CD4-positive, alpha-beta memory T cell (primary cell): ENCODE data around the gene SYT1. TPM values are rescaled to one million over a fixed set of nuclear protein-coding genes. Genes with fewer than 3 reads are reported as not detected.

Experiments used
- CTCF ChIA-PET: fragments of 350-600 bp; sonication (Branson Sonifier 250); formaldehyde crosslinking; loops from one replicate; lab custom pipeline; 2021; ENCODE audit warnings: inconsistent platforms; ENCODE audit not compliant: partially characterized antibody; lab: Charles Lee
- POLR2A ChIA-PET: fragments of 350-600 bp; sonication (Branson Sonifier 250); formaldehyde crosslinking; loops from one replicate; lab custom pipeline; 2021; ENCODE audit not compliant: partially characterized antibody; lab: Charles Lee
- DNase-seq, 5 donors: peaks; one replicate each; pipeline versions ENCODE4 v3.0.0 to v3.0.0-alpha.2; 2020 to 2022; ENCODE audit warnings: mixed read lengths in 1 of 5
- H3K27ac ChIP-seq: one replicate; pipeline ENCODE4 v1.7.0; 2013; ENCODE audit warnings: low read depth, low read length
- H3K27me3 ChIP-seq: 2 replicates; pipeline ENCODE4 v1.7.0; 2013; ENCODE audit warnings: mild to moderate bottlenecking, low read length, moderate library complexity; ENCODE audit not compliant: insufficient read depth
- H3K36me3 ChIP-seq: 2 replicates; pipeline ENCODE4 v1.7.0; 2013; ENCODE audit warnings: mild to moderate bottlenecking, low read length, moderate library complexity; ENCODE audit not compliant: insufficient read depth
- H3K4me1 ChIP-seq: 2 replicates; pipeline ENCODE4 v1.7.0; 2013; ENCODE audit warnings: mild to moderate bottlenecking, low read length, moderate library complexity; ENCODE audit not compliant: insufficient read depth
- H3K4me3 ChIP-seq, 2 donors: one replicate each; pipeline ENCODE4 v1.7.0; 2013; ENCODE audit warnings: low read length in 2 of 2, mild to moderate bottlenecking in 1 of 2
- H3K9me3 ChIP-seq, 2 donors: one replicate each; pipeline ENCODE4 v1.7.0; 2013; ENCODE audit warnings: low read length in 2 of 2, control low read depth in 1 of 2; ENCODE audit not compliant: control insufficient read depth in 1 of 2
- H3K27ac Mint-ChIP-seq, 7 donors: one replicate each; pipeline ENCODE4 v1.8.0; 2020 to 2021; ENCODE audit warnings: mixed read lengths in 7 of 7, mild to moderate bottlenecking in 6 of 7, inconsistent platforms in 3 of 7, moderate library complexity in 3 of 7
- H3K27me3 Mint-ChIP-seq, 2 donors: one replicate each; pipeline ENCODE4 v1.8.0; 2020 to 2021; ENCODE audit warnings: mixed read lengths in 2 of 2
- H3K36me3 Mint-ChIP-seq, 2 donors: one replicate each; pipeline ENCODE4 v1.8.0; 2020 to 2021; ENCODE audit warnings: mixed read lengths in 2 of 2, inconsistent platforms in 1 of 2, mild to moderate bottlenecking in 1 of 2
- H3K4me1 Mint-ChIP-seq, 4 donors: one replicate each; pipeline ENCODE4 v1.8.0; 2020 to 2021; ENCODE audit warnings: mixed read lengths in 4 of 4, mild to moderate bottlenecking in 1 of 4
- H3K4me3 Mint-ChIP-seq, 8 donors: one replicate each; pipeline ENCODE4 v1.8.0; 2020 to 2021; ENCODE audit warnings: mixed read lengths in 8 of 8, mild to moderate bottlenecking in 7 of 8, moderate library complexity in 6 of 8, inconsistent platforms in 3 of 8
- H3K9me3 Mint-ChIP-seq, 8 donors: one replicate each; pipeline ENCODE4 v1.8.0; 2020 to 2021; ENCODE audit warnings: mixed read lengths in 8 of 8, mild to moderate bottlenecking in 5 of 8, inconsistent platforms in 3 of 8, moderate library complexity in 1 of 8
- intact Hi-C: fragments of 100-400 bp; cut with micrococcal nuclease; formaldehyde crosslinking; loops from one replicate; pipeline ENCODE4 v1.15.1; 2023
- polyA plus RNA-seq, 2 donors: library from polyadenylated mRNA; unstranded; fragments of 300-500 nt; fragmentation: Illumina TruSeq; gene quantifications; one replicate each; pipeline ENCODE4 v1.2.3, GENCODE V29; 2021
- total RNA-seq, 2 experiments: library from RNA; stranded (reverse); gene quantifications; one replicate each; pipeline ENCODE4 v1.2.3, GENCODE V29; 2021

SYT1 gene
- total and polyA plus RNA-seq, 4 experiments from 2014 or later, result not detected

GRCh38 chr12:78928200-78929074 is 63.9 kb downstream of the SYT1 start:
- H3K4me1 ChIP-seq, result no peaks in the 10 kb centered on the region
- intact Hi-C loops, result no loop called here
- DNase-seq, result no peak
- CTCF ChIA-PET, result no interaction called here
- peaks cover 3 to 21% (median 15%) of the 10 kb centered on the region in 8 donors for H3K9me3 Mint-ChIP-seq
- no peak overlapping the region for H3K27ac Mint-ChIP-seq
- POLR2A ChIA-PET, result no interaction called here
- no peaks in the 10 kb centered on the region for H3K27me3 Mint-ChIP-seq
- H3K9me3 ChIP-seq, result no peaks in the 10 kb centered on the region
- H3K4me3 ChIP-seq, result no peak overlapping the region
- H3K27ac ChIP-seq, result no peak overlapping the region
- H3K4me1 Mint-ChIP-seq, result no peaks in the 10 kb centered on the region
- no peaks in the 10 kb centered on the region for H3K27me3 ChIP-seq
- H3K36me3 Mint-ChIP-seq, result no peaks in the 10 kb centered on the region
- H3K4me3 Mint-ChIP-seq, result no peak overlapping the region
- no peaks in the 10 kb centered on the region for H3K36me3 ChIP-seq

- no peaks in the 10 kb centered on the region for H3K36me3 Mint-ChIP-seq
- no peaks in the 10 kb centered on the region for H3K9me3 ChIP-seq
- H3K27me3 Mint-ChIP-seq, result no peaks in the 10 kb centered on the region
- H3K4me3 Mint-ChIP-seq, result no peak overlapping the region
- ChIA-PET CTCF (no interaction called here), POLR2A (no interaction called here)
- no peak overlapping the region for H3K27ac Mint-ChIP-seq
- no peak overlapping the region for H3K27ac ChIP-seq
- no peaks in the 10 kb centered on the region for H3K4me1 Mint-ChIP-seq
- peaks cover 3 to 21% (median 15%) of the 10 kb centered on the region in 8 donors for H3K9me3 Mint-ChIP-seq
- intact Hi-C loops, result no loop called here
- no peaks in the 10 kb centered on the region for H3K36me3 ChIP-seq
- H3K27me3 ChIP-seq, result no peaks in the 10 kb centered on the region
- H3K4me1 ChIP-seq, result no peaks in the 10 kb centered on the region
- DNase-seq, result no peak
- H3K4me3 ChIP-seq, result no peak overlapping the region
Measured at GRCh38 chr12:78929075-78929418, 64.5 kb downstream of the SYT1 start.

- Histone ChIP-seq H3K4me1 (no peaks in the 10 kb centered on the region), H3K4me3 (no peak overlapping the region), H3K9me3 (no peaks in the 10 kb centered on the region), H3K36me3 (no peaks in the 10 kb centered on the region), H3K27me3 (no peaks in the 10 kb centered on the region), H3K27ac (no peak overlapping the region)
- Mint-ChIP-seq H3K4me3 (no peak overlapping the region), H3K4me1 (no peaks in the 10 kb centered on the region), H3K27me3 (no peaks in the 10 kb centered on the region), H3K9me3 (peaks cover 3 to 21% (median 14%) of the 10 kb centered on the region in 8 donors), H3K27ac (no peak overlapping the region), H3K36me3 (no peaks in the 10 kb centered on the region)
- intact Hi-C loops, result no loop called here
- no peak for DNase-seq
- ChIA-PET POLR2A (no interaction called here), CTCF (no interaction called here)
Measured at GRCh38 chr12:78931466-78931990, 67.0 kb downstream of the SYT1 start.

GRCh38 chr12:78933014-78933413 is 68.4 kb downstream of the SYT1 start:
- H3K36me3 ChIP-seq, result no peaks in the 10 kb centered on the region
- H3K27me3 ChIP-seq, result no peaks in the 10 kb centered on the region
- H3K27me3 Mint-ChIP-seq, result no peaks in the 10 kb centered on the region
- ChIA-PET CTCF (no interaction called here), POLR2A (no interaction called here)
- H3K9me3 ChIP-seq, result no peaks in the 10 kb centered on the region
- no peaks in the 10 kb centered on the region for H3K36me3 Mint-ChIP-seq
- H3K27ac Mint-ChIP-seq, result no peak overlapping the region
- H3K4me1 Mint-ChIP-seq, result no peaks in the 10 kb centered on the region
- H3K9me3 Mint-ChIP-seq, result peaks cover 3 to 25% (median 14%) of the 10 kb centered on the region in 8 donors
- intact Hi-C loops, result no loop called here
- H3K27ac ChIP-seq, result no peak overlapping the region
- H3K4me1 ChIP-seq, result no peaks in the 10 kb centered on the region
- DNase-seq, result no peak
- no peak overlapping the region for H3K4me3 ChIP-seq
- H3K4me3 Mint-ChIP-seq, result no peak overlapping the region

- H3K4me1 Mint-ChIP-seq, result no peaks in the 10 kb centered on the region
- H3K4me1 ChIP-seq, result no peaks in the 10 kb centered on the region
- H3K36me3 ChIP-seq, result no peaks in the 10 kb centered on the region
- no peak overlapping the region for H3K4me3 Mint-ChIP-seq
- no peaks in the 10 kb centered on the region for H3K36me3 Mint-ChIP-seq
- H3K27ac Mint-ChIP-seq, result no peak overlapping the region
- ChIA-PET POLR2A (no interaction called here), CTCF (no interaction called here)
- H3K27me3 ChIP-seq, result no peaks in the 10 kb centered on the region
- H3K9me3 Mint-ChIP-seq, result peaks cover 0 to 18% (median 8%) of the 10 kb centered on the region in 8 donors
- intact Hi-C loops, result no loop called here
- H3K9me3 ChIP-seq, result peaks cover 0 to 3% of the 10 kb centered on the region in 2 donors
- H3K4me3 ChIP-seq, result no peak overlapping the region
- no peak for DNase-seq
- no peak overlapping the region for H3K27ac ChIP-seq
- no peaks in the 10 kb centered on the region for H3K27me3 Mint-ChIP-seq
Measured at GRCh38 chr12:78938341-78939084, 73.9 kb downstream of the SYT1 start.

- Mint-ChIP-seq H3K27ac (no peak overlapping the region), H3K4me3 (no peak overlapping the region), H3K27me3 (no peaks in the 10 kb centered on the region), H3K36me3 (no peaks in the 10 kb centered on the region), H3K9me3 (peaks cover 0 to 21% (median 3%) of the 10 kb centered on the region in 8 donors), H3K4me1 (no peaks in the 10 kb centered on the region)
- intact Hi-C loops, result no loop called here
- no peak overlapping the region for H3K4me3 ChIP-seq
- H3K36me3 ChIP-seq, result no peaks in the 10 kb centered on the region
- peaks cover 0 to 3% of the 10 kb centered on the region in 2 donors for H3K9me3 ChIP-seq
- no peaks in the 10 kb centered on the region for H3K4me1 ChIP-seq
- H3K27me3 ChIP-seq, result no peaks in the 10 kb centered on the region
- POLR2A ChIA-PET, result no interaction called here
- CTCF ChIA-PET, result no interaction called here
- DNase-seq, result no peak
- H3K27ac ChIP-seq, result no peak overlapping the region
Measured at GRCh38 chr12:78949532-78949931, 85.0 kb downstream of the SYT1 start.

GRCh38 chr12:78951803-78952551 is 87.4 kb downstream of the SYT1 start:
- Histone ChIP-seq H3K27ac (no peak overlapping the region), H3K36me3 (no peaks in the 10 kb centered on the region), H3K27me3 (no peaks in the 10 kb centered on the region), H3K4me3 (no peak overlapping the region), H3K9me3 (peaks cover 0 to 3% of the 10 kb centered on the region in 2 donors), H3K4me1 (no peaks in the 10 kb centered on the region)
- Mint-ChIP-seq H3K27ac (no peak overlapping the region), H3K9me3 (peaks cover 0 to 15% (median 5%) of the 10 kb centered on the region in 8 donors), H3K4me1 (no peaks in the 10 kb centered on the region), H3K4me3 (no peak overlapping the region), H3K27me3 (no peaks in the 10 kb centered on the region), H3K36me3 (no peaks in the 10 kb centered on the region)
- peak in 1 of 5 donors; percentile 6 for DNase-seq
- POLR2A ChIA-PET, result no interaction called here
- CTCF ChIA-PET, result no interaction called here
- intact Hi-C loops, result no loop called here
